Activated T-cell treated with anti-CD3 and anti-CD28 coated beads, Interleukin-2, amount 50 U/mL, for 4 hours (primary cell): ENCODE measurements around the gene TADA2B. TPM values are rescaled to one million over a fixed set of nuclear protein-coding genes. Genes with fewer than 3 reads are reported as not detected.
"Not testable (repeated sequence)": the region's sequence is repeated elsewhere in the genome, so short reads cannot be mapped to it uniquely, and the experiment has no call there.

Experiments used
- ATAC-seq, 2 donors: fragments of 200-7000 bp; cut with Tn5 transposase; one replicate each; pipeline ENCODE4 v1.10.0; 2021
- DNase-seq: peaks from one replicate; pipeline ENCODE4 v3.0.0-alpha.2; 2020
- H3K27me3 Mint-ChIP-seq: one replicate; pipeline ENCODE4 v1.8.0; 2021; ENCODE audit warnings: low read depth, mixed read lengths
- H3K36me3 Mint-ChIP-seq: one replicate; pipeline ENCODE4 v1.8.0; 2022; ENCODE audit warnings: mixed read lengths; ENCODE audit not compliant: insufficient read depth
- H3K4me1 Mint-ChIP-seq: one replicate; pipeline ENCODE4 v1.8.0; 2021; ENCODE audit warnings: low read depth, mixed read lengths
- H3K4me3 Mint-ChIP-seq: one replicate; pipeline ENCODE4 v1.8.0; 2021; ENCODE audit warnings: mild to moderate bottlenecking, moderate library complexity, mixed read lengths
- H3K9me3 Mint-ChIP-seq: one replicate; pipeline ENCODE4 v1.8.0; 2021; ENCODE audit warnings: mixed read lengths
- total RNA-seq, 3 donors: library from RNA; stranded (reverse); gene quantifications; one replicate each; pipeline ENCODE4 v1.2.1, GENCODE V29; 2021

The TADA2B gene
- total RNA-seq, 3 donors from 2014 or later: 16.9 to 21.3 (median 17.0) TPM

GRCh38 chr4:7083597-7084563 is 40.7 kb downstream of the TADA2B start:
- H3K36me3 Mint-ChIP-seq: no peaks in the 10 kb centered on the region
- DNase-seq (no peak), ATAC-seq (no peak)
- H3K4me3 Mint-ChIP-seq: no peak overlapping the region
- peaks cover 6% of the 10 kb centered on the region for H3K9me3 Mint-ChIP-seq
- peaks cover 43% of the 10 kb centered on the region for H3K27me3 Mint-ChIP-seq
- H3K4me1 Mint-ChIP-seq: no peaks in the 10 kb centered on the region

- H3K4me3 Mint-ChIP-seq, H3K4me1 Mint-ChIP-seq, ATAC-seq, H3K9me3 Mint-ChIP-seq, H3K36me3 Mint-ChIP-seq, DNase-seq: not testable (repeated sequence)
- H3K27me3 Mint-ChIP-seq: peaks cover 48% of the 10 kb centered on the region
These were observed 41.4 kb downstream of the TADA2B start for GRCh38 chr4:7084564-7084961.

- no peaks in the 10 kb centered on the region for H3K36me3 Mint-ChIP-seq
- no peak overlapping the region for H3K4me3 Mint-ChIP-seq
- H3K9me3 Mint-ChIP-seq: no peaks in the 10 kb centered on the region
- no peak for DNase-seq
- no peaks in the 10 kb centered on the region for H3K4me1 Mint-ChIP-seq
- ATAC-seq: no peak
- H3K27me3 Mint-ChIP-seq: peaks cover 46% of the 10 kb centered on the region
These were observed 43.2 kb downstream of the TADA2B start for GRCh38 chr4:7086384-7086783.

GRCh38 chr4:7087036-7087435 is 43.9 kb downstream of the TADA2B start:
- Mint-ChIP-seq H3K4me3 (no peak overlapping the region), H3K36me3 (no peaks in the 10 kb centered on the region), H3K9me3 (no peaks in the 10 kb centered on the region), H3K4me1 (no peaks in the 10 kb centered on the region), H3K27me3 (peaks cover 44% of the 10 kb centered on the region)
- ATAC-seq (no peak), DNase-seq (no peak)

GRCh38 chr4:7089213-7089986 is 46.2 kb downstream of the TADA2B start:
- no peak for ATAC-seq
- no peak overlapping the region for H3K4me3 Mint-ChIP-seq
- peaks cover 37% of the 10 kb centered on the region for H3K27me3 Mint-ChIP-seq
- H3K9me3 Mint-ChIP-seq: no peaks in the 10 kb centered on the region
- DNase-seq: no peak
- H3K4me1 Mint-ChIP-seq: no peaks in the 10 kb centered on the region
- H3K36me3 Mint-ChIP-seq: no peaks in the 10 kb centered on the region

- DNase-seq: no peak
- peaks cover 38% of the 10 kb centered on the region for H3K27me3 Mint-ChIP-seq
- H3K9me3 Mint-ChIP-seq: no peaks in the 10 kb centered on the region
- no peak overlapping the region for H3K4me3 Mint-ChIP-seq
- ATAC-seq: no peak
- no peaks in the 10 kb centered on the region for H3K36me3 Mint-ChIP-seq
- no peaks in the 10 kb centered on the region for H3K4me1 Mint-ChIP-seq
These were observed 48.9 kb downstream of the TADA2B start for GRCh38 chr4:7092026-7092425.

GRCh38 chr4:7094916-7095315 is 51.7 kb downstream of the TADA2B start:
- ATAC-seq (no peak), DNase-seq (no peak)
- Mint-ChIP-seq H3K36me3 (no peaks in the 10 kb centered on the region), H3K27me3 (peaks cover 31% of the 10 kb centered on the region), H3K4me3 (no peak overlapping the region), H3K4me1 (no peaks in the 10 kb centered on the region), H3K9me3 (no peaks in the 10 kb centered on the region)

- Mint-ChIP-seq H3K36me3 (no peaks in the 10 kb centered on the region), H3K9me3 (no peaks in the 10 kb centered on the region), H3K4me1 (no peaks in the 10 kb centered on the region), H3K4me3 (no peak overlapping the region), H3K27me3 (peaks cover 31% of the 10 kb centered on the region)
- ATAC-seq: no peak
- no peak for DNase-seq
These were observed 52.5 kb downstream of the TADA2B start for GRCh38 chr4:7095611-7096155.

- no peak for ATAC-seq
- Mint-ChIP-seq H3K27me3 (peaks cover 31% of the 10 kb centered on the region), H3K4me1 (no peaks in the 10 kb centered on the region), H3K4me3 (no peak overlapping the region), H3K9me3 (no peaks in the 10 kb centered on the region), H3K36me3 (no peaks in the 10 kb centered on the region)
- DNase-seq: no peak
These were observed 53.1 kb downstream of the TADA2B start for GRCh38 chr4:7096236-7096635.

GRCh38 chr4:7101692-7102515 is 58.7 kb downstream of the TADA2B start:
- Mint-ChIP-seq H3K4me1 (peaks cover 19% of the 10 kb centered on the region), H3K9me3 (no peaks in the 10 kb centered on the region), H3K4me3 (peak overlapping the region; percentile 86), H3K36me3 (no peaks in the 10 kb centered on the region), H3K27me3 (peaks cover 3% of the 10 kb centered on the region)
- ATAC-seq: peak; percentile 60 to 62
- DNase-seq: peak; percentile 28

- Mint-ChIP-seq H3K4me1 (peaks cover 19% of the 10 kb centered on the region), H3K4me3 (peak overlapping the region; percentile 86)
- ATAC-seq: peak in 1 of 2 donors; percentile 1
- not testable (repeated sequence) for DNase-seq, H3K36me3 Mint-ChIP-seq, H3K9me3 Mint-ChIP-seq, H3K27me3 Mint-ChIP-seq
These were observed 59.3 kb downstream of the TADA2B start for GRCh38 chr4:7102516-7102909.

GRCh38 chr4:7103031-7103606 is 59.9 kb downstream of the TADA2B start:
- Mint-ChIP-seq H3K27me3 (peaks cover 2% of the 10 kb centered on the region), H3K4me1 (peaks cover 19% of the 10 kb centered on the region), H3K36me3 (no peaks in the 10 kb centered on the region), H3K9me3 (no peaks in the 10 kb centered on the region), H3K4me3 (peak overlapping the region; percentile 86)
- DNase-seq (peak; percentile 74), ATAC-seq (peak; percentile 91 to 94)

GRCh38 chr4:7103607-7104365 is 60.6 kb downstream of the TADA2B start:
- no peaks in the 10 kb centered on the region for H3K27me3 Mint-ChIP-seq
- ATAC-seq (no peak), DNase-seq (no peak)
- no peaks in the 10 kb centered on the region for H3K9me3 Mint-ChIP-seq
- H3K4me3 Mint-ChIP-seq: peak overlapping the region; percentile 86
- H3K4me1 Mint-ChIP-seq: peaks cover 19% of the 10 kb centered on the region
- H3K36me3 Mint-ChIP-seq: no peaks in the 10 kb centered on the region
